ENCODE measurements around the gene SPTBN1.

SPTBN1 gene

DNA sequence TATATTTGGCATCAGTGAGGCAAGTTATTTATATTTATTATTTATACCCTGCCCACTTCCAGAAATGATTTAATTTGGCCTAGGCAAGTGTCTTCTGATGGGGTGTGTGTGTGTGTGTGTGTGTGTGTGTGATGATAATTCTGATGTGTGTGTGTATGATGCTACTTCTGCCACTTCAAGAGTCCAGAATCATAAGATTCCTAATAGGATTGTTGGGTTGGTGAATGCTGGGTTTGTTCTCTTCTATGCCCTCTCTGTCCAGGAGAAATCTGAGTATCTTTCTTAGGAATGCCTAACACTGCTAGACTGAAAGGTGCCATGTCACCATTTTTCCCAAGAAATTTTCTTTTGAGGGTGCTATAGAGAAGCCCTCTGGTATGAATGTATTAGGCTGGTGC, 122.5 kb downstream of the SPTBN1 start:
- DNase-seq: no peak

DNA sequence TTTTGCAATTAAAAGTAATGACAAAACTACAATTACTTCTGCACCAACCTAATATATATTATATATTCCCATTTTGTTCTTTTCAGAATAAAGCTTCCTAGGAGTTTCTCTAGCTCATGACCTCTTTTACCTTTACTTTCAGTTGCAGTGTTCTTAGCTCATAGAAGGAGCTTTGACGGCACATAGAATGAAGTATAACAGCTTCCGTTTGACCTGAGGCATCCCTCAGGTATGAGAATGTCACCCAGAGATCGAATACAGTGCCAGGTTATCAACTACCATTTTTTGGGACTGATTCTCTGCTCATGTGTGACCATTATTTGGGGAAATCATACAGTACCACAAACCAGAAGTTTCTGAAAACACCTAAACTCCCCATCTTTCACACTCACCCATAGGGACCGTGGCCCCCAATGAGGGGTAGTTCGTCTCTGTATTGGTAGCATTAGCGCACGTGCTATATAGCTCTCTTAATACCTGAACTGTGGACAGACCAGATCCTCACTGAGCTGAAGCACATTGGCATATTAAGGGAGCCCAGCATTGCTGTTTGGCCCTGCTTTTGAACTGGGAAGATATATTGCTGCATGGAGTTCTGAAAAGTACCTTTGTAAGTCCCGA, 123.0 kb downstream of the SPTBN1 start:
- no peak for DNase-seq

DNA sequence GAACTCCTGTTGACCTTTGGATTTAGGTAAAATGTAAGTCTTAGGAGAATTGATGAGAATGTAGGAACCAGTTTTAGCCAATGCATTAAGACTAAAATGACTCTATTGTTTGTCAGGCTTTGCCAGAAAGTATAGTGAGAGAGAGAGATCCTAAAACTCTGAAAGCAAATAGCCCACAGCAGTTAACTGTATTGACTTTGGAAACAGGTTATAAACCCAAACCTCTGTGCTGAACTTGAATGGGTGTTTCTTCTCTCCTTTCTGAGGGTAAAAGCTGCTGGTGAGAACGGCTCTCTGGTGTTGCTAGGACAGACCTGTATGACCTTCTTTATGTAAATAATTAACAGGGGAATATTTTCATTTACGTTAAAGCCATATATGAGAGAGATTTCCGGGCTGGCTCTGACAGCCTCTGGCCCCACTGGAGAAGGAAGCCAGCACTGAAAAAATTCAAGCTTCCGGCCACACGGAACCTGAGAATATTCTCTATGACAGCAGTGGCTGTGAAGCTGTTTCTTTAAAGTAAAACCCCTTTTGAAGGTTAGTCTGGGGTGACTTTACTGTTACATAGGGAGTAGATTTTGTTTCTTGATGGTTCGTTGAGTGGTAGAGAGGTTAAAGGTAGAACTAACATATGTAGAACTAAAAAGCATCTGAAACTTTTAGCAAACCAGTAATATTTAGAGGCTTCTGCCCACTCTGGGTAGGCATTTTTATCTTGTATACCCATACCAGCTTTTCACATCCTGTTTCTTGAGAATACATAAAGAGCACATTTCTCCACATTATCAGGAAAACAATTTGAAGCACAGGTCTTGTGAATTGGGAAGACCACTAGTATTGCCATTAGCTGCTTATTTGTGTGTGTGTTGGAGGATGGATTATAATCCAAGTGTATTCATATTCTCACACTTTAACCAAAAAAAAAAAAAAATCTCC, 123.8 kb downstream of the SPTBN1 start:
- DNase-seq: no peak

DNA sequence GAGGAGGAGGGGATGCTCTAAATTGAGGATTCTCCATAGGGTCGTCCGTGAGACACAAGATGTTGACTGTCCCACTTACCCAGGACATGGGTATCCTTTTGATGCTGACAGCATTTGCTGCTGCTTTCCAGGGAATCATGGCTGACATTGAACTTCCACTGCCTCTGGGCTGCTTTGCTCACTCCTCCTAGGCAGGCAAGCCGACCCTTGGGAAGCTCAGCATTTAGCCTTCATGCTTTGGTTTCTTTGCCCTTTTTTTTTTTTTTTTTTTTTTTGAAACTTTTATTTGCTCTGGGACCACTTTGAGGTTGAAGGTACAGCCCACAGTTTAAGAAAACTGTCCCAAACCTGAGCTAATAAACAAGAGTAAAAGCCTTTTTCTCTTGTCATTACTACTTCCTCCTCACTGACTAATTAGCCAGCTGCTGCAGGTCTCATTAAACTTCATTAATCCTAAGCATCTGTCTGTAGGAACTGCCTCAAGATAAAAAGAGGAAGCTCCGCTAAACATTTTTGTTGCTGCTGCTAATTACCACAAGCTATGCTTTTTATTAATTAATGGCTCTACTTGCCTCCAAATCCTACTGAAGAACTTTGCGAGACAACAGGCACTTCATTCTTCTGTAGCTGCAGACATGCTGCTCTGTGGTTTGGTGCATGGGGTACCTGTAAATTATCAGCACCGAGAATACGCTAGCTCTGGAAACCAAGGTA, 125.4 kb downstream of the SPTBN1 start:
- DNase-seq: no peak

DNA sequence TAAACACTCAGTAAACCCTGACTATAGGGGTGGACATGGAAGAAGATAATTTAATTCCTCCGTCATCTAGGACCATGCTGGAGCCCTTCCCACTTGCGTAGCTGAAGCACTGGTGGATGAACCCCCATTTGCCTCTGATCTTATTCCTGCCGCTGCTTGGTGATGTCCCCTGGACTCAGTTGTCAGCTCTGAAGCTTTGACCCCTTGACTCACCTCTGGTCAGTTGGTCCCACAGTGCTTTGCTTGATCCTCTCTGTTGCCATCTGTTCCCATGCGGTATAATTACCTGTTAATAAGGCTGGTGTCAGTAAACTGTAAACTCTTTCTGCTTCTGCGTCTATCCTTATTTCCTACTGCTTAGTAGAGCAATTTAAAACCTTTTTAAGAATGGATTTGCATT, 126.9 kb downstream of the SPTBN1 start:
- DNase-seq: no peak

DNA sequence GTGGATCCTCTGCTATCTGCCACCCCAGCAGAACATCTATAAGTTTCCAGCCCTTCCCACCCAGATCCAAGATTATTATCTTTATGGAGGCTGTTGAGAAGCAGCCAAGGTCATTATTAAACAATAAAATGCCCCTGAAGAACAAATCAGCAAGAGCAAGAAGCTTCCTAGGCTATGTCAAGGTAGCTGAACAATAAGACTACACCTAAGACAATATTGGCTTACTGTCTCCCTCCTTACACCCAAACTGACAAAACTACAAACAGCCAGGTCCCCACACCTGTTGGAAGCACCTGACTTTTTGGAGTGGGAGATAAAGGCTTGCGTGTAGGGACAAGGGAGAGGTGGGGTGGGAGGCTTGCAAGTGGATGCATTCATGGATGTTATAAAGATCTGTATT, 128.5 kb downstream of the SPTBN1 start:
- no peak for DNase-seq

DNA sequence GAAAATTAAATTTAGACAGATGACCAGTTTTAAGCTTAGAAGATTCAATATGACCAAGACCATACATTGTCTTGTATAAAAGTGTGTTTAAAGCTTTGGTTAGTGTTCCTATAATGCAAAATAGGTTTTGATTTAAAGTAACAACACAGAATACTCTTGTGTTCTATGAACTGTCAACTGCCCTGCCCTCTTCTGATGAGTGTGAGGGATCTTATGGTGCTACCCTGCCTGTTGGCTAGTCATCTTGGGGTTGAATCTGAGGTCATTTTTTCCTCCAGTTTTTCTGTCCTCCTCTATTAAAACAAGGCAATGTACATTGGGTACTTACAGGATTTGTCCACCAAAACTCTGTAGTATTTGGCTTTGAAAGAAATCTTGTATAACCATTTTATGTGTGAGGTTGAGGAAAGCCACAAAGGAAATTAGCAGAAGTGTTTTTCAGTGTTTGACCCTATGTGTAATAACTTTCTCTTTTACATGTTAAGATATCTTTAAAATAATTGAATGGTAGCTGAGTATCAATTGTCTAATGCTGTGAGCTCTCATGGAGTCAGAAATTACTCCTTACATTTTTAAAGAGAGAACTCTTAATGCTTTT, 129.1 kb downstream of the SPTBN1 start:
- no peak for DNase-seq

DNA sequence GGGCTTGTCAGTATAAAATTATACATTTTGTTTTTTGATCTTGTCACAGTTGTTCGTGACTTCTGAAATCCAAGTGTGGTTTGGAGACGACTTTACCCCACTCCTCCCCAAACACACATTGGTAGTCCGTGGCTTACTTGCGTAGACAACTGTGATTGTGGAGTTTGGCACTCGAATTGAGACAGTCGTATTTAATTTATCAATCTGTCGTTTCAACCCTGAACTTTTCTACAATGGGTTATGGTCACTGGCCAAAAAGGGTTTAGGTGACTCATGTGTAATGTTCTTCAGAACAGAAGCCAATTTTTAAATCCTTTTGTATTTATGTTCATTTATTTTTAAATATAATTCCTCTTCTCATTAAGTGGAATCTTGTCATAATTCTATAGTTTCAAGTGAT, 129.9 kb downstream of the SPTBN1 start:
- DNase-seq: no peak

DNA sequence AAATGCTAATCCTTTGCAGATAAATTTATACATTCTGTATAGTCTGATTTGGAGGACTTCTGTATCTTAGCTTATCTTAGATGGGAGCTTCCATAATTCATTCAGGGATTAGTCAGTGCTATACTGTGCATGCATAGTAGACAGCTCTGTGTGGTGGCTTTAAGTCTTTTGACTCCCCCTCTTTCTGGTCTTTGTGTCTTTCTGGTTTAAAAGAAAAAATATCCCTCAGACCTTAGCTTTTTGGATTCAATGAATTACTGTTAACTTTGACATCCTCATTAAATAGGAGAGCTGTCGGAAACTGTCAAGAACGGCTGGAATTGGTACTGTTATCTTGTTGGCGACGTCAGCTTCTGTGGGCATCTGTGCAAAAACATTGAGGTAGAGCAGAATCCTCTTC, 130.4 kb downstream of the SPTBN1 start:
- DNase-seq: no peak

DNA sequence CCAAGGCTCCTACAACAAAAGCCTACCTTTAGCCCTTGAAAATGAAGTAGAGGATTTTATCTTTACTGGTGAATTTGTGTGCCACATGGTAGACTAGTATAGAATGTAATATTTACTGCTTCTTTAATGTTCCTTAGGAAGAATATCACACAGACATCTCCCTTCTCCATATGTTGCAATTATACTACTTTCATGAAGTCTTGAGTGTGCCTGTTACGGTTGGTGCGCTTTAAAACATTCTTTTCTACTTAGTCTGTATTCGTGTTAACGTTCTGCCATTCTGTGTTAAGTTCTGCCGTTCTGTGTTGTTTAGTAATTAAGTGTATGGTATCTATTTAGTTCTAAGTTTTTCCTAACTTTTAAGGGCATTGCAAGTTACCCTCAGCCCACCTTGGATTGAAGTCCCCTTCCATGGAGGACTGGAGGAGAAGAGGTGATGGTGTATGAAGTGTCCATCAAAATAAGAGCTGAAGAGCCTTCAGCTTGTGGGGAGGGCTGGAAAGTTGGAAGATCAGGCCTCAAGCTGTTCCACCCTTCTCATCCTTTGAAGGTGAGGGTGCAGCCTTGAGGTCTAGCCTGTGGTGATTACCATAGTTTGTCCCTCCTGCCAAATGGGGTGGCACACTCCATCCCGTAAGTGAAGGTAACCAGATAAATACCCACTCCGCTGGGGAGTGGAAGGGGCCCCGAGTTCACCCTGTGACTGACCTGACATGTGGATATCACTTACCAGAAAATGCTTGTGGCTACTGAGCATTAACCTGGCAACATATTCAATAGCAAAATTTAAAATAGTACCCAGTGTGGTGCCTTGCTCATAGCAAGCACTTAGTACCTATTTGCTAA, 131.3 kb downstream of the SPTBN1 start:
- no peak for DNase-seq

DNA sequence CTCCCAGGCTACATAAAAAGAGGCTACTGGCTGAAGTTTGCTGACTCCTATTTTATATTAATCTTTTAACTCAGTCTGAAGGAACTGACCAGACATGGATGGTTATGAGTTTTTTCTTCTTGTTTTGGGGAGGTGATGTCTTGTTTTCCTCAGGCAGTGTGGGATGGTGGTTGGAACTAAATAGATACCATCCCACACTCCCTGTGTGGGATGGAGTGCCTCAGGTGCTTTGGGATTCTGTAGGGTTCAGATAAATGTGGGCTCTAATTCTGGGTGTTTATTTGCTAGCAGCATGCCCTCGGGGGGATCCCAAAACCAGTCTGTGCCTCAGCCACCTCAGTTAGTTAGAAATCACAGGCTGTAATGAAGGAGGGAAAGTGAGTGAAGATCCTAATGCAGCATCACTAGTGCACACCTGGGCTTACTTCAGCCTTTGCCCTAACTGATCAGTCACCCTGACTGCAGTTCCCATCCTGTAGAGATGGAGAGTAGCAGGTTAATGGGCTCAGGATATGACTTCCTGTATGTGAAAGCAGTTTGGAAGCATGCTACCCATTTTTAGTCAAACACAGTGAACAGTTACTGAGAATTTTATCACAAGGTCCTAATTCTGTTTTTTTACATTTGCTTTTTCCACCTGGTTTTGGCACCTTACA, 132.2 kb downstream of the SPTBN1 start:
- DNase-seq: no peak

DNA sequence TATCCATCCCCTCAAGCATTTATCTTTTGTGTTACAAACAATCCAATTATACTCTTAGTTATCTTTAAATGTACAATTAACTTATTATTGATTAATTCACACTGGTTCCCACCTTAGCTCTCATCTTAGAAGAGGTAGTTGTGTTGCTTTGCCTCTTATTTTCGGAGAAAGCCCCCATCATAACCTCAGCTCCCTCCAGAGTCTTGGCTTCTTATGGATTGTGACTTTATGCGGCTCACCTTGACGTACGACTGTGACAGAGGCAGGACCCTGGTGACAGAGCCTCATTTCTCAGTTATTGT, 132.9 kb downstream of the SPTBN1 start:
- DNase-seq: no peak

DNA sequence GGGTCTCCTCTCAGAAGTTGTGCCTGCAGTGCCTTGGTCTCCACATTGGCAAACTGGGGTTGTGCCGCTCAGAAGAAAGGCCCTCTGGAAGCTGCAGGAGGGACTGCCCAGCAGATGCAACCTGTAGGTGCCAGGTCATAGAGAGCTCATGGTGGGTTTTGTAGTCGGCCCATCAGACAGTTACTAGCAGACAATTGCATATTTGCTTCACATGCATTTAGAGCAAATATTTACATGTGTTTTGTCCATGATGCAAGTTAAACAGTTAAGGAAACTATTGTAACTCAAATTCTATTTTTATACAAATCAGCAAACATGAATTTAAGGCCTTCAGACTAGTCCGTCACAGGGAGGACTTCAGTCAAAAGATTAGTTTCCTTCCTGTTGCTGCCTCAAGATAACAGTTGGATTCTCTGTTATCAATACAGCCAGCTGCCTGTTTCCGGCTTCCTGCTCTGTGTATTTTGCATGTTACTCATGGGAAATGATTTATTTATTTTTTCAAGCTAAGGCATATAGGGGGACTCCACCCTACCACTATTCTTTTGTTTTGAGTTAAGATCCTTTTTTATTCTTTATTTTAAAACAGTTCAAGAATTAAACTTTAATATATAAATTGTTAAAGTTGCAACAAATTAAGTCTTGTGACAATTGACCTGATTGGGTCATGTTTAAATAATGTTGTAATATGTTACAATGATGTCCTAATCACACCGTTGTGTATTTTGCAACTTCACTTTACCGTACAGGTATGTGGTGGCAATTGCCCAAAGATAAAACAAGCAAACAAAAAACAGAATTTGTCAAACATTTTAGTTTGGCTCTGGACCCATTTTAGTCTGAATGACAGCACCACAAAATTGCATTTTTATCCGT, 133.5 kb downstream of the SPTBN1 start:
- no peak for DNase-seq

DNA sequence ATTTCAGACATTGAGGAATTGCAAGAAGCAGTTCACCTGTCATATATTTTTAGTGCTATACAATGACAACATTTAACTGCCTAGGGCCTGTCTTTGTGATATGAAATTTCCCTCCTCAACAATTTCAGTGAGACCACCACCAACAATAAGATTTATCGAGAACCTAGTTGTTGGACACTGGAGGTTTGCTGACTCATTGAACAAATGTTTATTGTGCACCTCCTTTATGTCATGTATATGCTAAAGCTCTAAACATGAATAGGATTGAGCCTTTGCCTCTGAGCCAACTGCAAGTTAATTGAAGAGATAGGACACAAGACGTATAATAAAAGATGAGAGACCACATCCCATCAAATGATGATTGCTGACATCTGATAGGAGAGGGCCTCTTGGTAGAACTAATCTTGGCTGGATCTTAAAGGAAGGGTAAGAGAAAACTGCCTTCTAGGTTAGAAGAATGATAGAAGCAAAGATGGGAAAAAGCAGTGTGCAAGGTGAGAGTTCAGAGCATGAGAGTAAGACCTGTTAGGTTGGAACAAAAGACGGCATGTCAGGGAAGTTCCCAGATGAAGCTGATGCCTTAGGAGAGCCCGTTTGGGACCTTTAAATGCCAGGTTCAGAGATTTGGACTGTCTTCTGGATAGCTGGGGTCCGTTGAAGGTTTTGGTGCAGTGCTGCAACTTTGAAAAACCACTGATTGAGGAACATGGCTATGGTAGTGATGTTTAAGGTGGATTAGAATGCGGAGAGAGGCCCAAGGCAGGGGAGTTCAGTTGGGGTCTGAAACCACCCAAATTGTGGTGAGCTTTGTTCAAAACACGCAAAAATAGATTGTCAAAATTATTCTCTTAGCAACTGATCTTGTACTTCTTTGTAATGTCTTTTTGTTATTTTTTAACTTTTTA, 134.3 kb downstream of the SPTBN1 start:
- no peak for DNase-seq

DNA sequence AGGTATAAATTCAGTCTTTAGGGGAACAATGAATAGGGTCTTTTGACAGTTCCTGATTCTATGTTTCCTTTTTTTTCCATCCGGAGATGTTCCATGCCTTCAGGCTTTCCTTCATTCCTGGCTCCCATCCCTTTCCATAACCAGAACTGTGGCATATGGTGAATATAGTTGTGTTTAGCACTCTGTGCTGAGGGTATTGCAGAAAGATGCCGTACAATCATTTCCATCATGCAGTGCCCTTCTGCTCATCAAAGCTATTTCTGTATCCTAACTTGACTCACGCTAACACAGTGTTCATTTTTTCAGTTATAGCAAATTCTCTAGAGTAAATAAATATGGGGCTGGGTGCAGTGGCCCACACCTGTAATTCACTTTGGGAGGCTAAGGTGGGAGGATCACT, 135.4 kb downstream of the SPTBN1 start:
- no peak for DNase-seq

DNA sequence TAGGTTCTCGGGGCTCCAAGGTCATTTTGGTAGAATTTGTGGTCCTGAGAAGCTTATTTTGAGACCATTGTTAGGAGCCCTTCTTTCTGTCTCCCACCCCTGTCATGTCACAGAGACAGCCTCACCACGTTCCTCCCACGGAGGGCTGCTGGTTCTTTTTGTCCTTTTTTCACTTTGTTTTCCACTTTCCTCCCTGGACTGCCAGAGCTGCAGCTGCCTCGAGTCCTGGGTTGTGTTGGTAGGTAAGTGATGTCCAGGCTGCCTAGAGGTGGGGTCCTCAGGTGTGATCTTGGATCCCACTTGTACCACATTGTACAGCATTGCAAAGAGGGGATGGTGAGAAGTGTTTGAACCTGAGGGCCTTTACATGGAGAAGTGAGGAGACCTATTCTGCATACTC, 137.1 kb downstream of the SPTBN1 start:
- no peak for DNase-seq

DNA sequence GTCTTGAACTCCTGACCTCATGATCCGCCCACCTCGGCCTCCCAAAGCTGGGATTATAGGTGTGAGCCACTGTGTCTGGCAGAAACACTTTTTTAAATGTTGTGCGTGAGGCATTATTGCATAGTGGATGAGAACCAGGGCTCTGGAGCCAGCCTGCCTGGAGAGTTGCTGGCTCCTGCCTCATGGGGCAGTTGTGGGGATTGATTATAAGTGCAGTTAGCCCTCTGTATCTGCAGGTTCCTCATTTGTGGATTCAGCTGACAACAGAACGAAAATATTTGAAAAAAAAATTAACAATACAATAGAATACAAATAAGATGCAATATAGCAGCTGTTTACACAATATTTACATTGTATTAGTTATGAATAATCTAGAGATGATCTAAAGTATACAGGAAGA, 137.9 kb downstream of the SPTBN1 start:
- no peak for DNase-seq

DNA sequence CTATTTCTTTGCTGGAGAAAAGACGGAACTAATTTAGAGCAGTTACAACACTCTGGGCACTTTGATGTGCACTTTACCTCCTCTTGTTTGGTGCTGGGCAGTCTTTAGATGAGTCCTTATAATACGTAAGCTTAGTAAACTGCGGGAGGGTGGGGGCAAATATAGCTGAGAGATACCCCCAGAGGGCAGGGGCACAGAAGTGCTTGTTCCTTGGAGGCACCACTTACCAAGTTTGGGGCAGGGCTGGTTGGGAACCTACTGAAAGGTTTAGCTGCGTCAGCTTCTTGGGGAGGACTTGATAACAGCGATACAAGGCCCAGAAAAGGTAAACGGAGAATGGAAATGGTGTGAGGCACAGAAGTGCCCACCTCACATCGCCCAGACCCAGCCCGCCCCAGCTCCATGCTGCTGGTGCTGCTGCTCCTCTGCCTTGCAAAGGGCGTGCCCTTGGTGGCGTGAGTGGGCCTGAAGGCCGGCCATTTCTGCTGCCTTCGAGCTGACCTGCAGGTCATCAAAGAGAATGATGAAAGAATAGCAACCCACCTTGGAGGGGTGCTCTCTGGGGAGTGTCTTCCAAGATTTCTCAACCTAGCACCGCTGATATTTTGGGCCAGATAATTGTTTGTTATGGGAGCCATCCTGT, 139.2 kb downstream of the SPTBN1 start:
- no peak for DNase-seq

Data from activated T-cell treated with anti-CD3 and anti-CD28 coated beads, Interleukin-2, amount 50 U/mL, for 1 hour (primary cell).